Measurements from ENCODE around the gene KCTD20. TPM values are rescaled to one million over a fixed set of nuclear protein-coding genes. Genes with fewer than 3 reads are reported as not detected.

Gene KCTD20
- total RNA-seq, 2 experiments from 2014 or later: 53.9 to 65.0 TPM

DNA sequence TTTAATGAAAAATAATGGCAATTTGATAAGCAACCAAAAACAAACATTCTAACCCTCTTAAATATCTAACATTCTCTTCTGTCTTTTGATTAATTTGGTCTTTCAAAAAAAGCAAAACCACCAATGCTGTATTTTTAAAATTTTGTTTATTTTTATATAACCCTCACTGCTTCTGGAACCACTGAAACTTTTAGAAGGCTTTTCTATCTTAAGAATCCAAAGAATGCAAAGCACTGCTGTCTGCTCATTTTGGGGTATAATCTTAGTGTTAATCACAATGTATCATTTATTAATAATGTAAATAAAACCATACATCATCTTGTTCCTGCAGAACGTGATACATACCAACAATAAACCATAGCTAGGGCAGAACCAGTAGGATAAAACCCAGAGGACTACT is 90.5 kb downstream of the KCTD20 start:
- CTCF ChIA-PET: interaction anchor here (1.0 to 1.1 kb wide), 2 partner anchors 46 to 192 kb away, joined by 3 to 5 read pairs; no protein-coding TSS in a partner anchor
- H3K27ac Mint-ChIP-seq: no peak overlapping the region
- H3K27me3 Mint-ChIP-seq: no peaks in the 10 kb centered on the region
- H3K9me3 Mint-ChIP-seq (ENCODE audit: low read depth): no peaks in the 10 kb centered on the region
- no peak overlapping the region for H3K4me3 Mint-ChIP-seq
- DNase-seq (no peak), ATAC-seq (no peak)
- peaks cover 21% of the 10 kb centered on the region for H3K4me1 Mint-ChIP-seq
- H3K36me3 Mint-ChIP-seq: peaks cover 57% of the 10 kb centered on the region

GRCh38 chr6:36536873-36537547 is 94.2 kb downstream of the KCTD20 start:
- no peak overlapping the region for H3K4me3 Mint-ChIP-seq
- no peaks in the 10 kb centered on the region for H3K9me3 Mint-ChIP-seq (ENCODE audit: low read depth)
- ATAC-seq (no peak), DNase-seq (no peak)
- no peak overlapping the region for H3K27ac Mint-ChIP-seq
- H3K4me1 Mint-ChIP-seq: peaks cover 28% of the 10 kb centered on the region
- peaks cover 61% of the 10 kb centered on the region for H3K36me3 Mint-ChIP-seq
- H3K27me3 Mint-ChIP-seq: no peaks in the 10 kb centered on the region
- CTCF ChIA-PET: interaction anchor here (0.7 kb wide), 1 partner anchor 17 kb away, joined by 3 read pairs; no protein-coding TSS in a partner anchor

GRCh38 chr6:36539814-36540568 is 97.2 kb downstream of the KCTD20 start:
- ATAC-seq (peak; percentile 59), DNase-seq (no peak)
- Mint-ChIP-seq H3K9me3 (ENCODE audit: low read depth) (no peaks in the 10 kb centered on the region), H3K36me3 (peaks cover 52% of the 10 kb centered on the region), H3K27ac (peak overlapping the region; percentile 27), H3K27me3 (no peaks in the 10 kb centered on the region), H3K4me3 (no peak overlapping the region), H3K4me1 (peaks cover 43% of the 10 kb centered on the region)
- CTCF ChIA-PET: no interaction called here

Other genes with a start within 250 kb of the KCTD20 start
- 10 to 100 TPM; 13.4 to 14.8 TPM for gene BRPF3, start 246.3 kb upstream of the KCTD20 start, total RNA-seq
- gene PNPLA1, start 172.9 kb upstream of the KCTD20 start, total RNA-seq: not detected
- gene BNIP5, start 106.1 kb upstream of the KCTD20 start, total RNA-seq: not detected
- gene ETV7, start 55.3 kb upstream of the KCTD20 start, total RNA-seq: 10 to 100 TPM in 1 of 2 experiments, 1 to 10 TPM in 1; 5.9 to 19.7 TPM
- gene PXT1, start 146 bp upstream of the KCTD20 start, total RNA-seq: under 1 TPM in 1 of 2 experiments, not detected in 1; 0.32 TPM
- 10 to 100 TPM; 47.7 to 54.7 TPM for gene STK38, start 104.5 kb downstream of the KCTD20 start, total RNA-seq
- 100 to 1,000 TPM; 416 to 514 TPM for gene SRSF3, start 151.4 kb downstream of the KCTD20 start, total RNA-seq
- 100 to 1,000 TPM in 1 of 2 experiments, 10 to 100 TPM in 1; 67.5 to 109 TPM for gene CDKN1A, start 235.7 kb downstream of the KCTD20 start, total RNA-seq

All from activated CD8-positive, alpha-beta memory T cell treated with anti-CD3 and anti-CD28 coated beads, Interleukin-2, amount 10 ng/mL, durations not matched to agents 7 days and 5 days (primary cell).